ENCODE measurements around the gene MAT2A.
"Not testable (repeated sequence)": the region's sequence is repeated elsewhere in the genome, so short reads cannot be mapped to it uniquely, and the experiment has no call there.

MAT2A gene

DNA sequence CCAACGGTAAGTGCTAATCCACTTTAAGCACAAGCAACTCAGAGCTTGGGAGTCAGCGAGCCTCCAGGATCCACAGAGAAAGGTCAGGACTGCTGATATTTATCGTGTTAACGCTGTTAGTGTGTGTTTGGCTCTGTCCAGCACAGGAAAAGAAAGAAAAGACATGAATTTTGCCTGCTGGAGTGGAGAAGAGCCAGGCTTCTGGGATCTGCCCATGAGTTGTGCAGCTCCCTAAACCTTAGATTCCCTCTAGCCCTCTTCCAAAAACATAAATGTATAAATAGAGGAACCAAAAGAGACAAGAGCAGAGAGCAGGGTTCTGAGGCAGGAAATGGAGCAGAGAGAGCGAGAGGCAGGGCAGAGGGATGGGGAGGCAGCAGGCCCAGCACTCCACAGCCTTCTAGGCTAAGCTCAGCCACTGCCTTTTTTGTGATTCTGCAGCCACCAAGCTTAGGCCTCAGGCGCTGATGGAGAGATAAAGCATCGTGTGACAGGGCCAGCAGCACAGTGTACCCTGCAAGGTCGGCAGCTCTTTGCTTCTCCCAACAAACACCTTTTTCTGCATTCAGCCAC is 14.5 kb upstream of the MAT2A start:
- DNase-seq = no peak

GRCh38 chr2:85525029-85525428 is 13.9 kb upstream of the MAT2A start:
- DNase-seq = no peak

DNA sequence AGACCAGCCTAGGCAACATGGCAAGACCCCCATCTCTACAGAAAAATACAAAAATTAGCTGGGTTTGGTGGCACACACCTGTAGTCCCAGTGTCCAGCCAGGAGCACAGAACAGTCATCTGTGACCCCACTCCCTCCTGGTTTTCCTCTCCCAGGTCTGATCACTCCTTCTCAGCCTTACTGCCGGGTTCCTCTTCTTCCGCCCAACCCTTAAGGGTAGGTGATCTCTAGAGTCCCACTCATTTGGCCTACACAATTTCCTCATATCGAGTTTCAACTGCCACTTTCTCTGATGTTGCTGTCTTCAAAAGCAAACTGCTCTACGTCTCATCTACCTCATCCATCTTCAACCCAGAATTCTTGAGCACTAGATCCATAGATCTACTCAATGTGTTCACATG is 13.4 kb upstream of the MAT2A start:
- no peak for DNase-seq

DNA sequence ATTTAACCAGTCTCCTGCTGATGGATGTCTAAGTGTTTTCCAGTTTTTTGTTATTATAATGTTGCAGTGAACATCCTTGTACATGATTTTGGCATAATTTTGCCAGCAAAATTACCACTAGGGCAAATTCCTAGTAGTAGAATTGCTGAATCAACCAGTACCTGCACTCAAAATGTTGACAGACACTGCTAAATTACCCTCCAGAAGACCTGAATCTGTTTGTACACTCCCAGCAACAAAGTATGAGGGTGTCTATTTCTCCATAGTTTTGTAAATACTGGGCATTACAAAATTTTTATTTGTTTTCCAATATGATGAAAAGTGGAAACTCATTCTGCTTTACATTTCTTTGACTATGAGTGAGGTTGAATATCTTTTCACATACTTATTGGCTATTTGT is 11.2 kb upstream of the MAT2A start:
- no peak for DNase-seq

- DNase-seq = no peak
Observed at GRCh38 chr2:85528355-85528754, 10.6 kb upstream of the MAT2A start.

GRCh38 chr2:85529809-85530208 is 9.2 kb upstream of the MAT2A start:
- DNase-seq = no peak

DNA sequence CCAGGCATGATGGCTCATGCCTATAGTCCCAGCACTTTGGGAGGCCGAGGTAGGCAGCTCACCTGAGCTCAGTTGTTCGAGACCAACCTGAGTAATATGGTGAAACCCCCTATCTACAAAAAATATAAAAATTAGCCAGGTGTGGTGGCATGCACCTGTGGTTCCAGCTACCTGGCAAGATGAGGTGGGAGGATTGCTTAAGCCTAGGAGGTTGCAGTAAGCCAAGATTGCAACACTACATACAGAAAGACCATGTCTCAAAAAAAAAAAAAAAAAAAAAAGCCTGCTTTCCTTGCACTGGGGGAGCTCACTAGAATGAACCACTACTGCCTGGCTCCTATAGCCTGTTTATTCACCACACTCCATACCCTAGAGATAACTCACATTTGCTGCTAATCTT is 7.4 kb upstream of the MAT2A start:
- DNase-seq = no peak

GRCh38 chr2:85534099-85534498 is 4.9 kb upstream of the MAT2A start:
- no peak for DNase-seq

- no peak for DNase-seq
Observed at GRCh38 chr2:85534881-85535280, 4.1 kb upstream of the MAT2A start.

DNA sequence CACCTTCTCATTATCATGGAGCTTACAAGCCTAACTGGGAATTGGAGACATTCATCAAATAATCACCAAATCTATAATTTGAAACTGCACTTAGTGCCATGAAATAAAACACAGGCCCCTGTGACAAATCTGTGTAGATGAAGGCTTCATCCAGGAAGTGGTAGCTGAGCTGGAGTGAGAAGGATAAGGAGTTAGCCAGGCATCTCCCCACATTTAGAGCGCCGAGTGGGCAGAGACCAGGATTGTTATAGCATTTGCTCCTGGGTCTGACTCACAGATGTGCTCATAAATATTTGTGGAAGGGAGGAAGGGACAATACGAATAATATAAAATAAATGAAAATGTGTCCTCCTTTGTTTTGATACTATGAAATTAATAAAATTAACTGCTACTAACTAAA is 2.5 kb upstream of the MAT2A start:
- no peak for DNase-seq

- DNase-seq = peak; percentile 45
Observed at GRCh38 chr2:85537600-85538506, 1.1 kb upstream of the MAT2A start.

DNA sequence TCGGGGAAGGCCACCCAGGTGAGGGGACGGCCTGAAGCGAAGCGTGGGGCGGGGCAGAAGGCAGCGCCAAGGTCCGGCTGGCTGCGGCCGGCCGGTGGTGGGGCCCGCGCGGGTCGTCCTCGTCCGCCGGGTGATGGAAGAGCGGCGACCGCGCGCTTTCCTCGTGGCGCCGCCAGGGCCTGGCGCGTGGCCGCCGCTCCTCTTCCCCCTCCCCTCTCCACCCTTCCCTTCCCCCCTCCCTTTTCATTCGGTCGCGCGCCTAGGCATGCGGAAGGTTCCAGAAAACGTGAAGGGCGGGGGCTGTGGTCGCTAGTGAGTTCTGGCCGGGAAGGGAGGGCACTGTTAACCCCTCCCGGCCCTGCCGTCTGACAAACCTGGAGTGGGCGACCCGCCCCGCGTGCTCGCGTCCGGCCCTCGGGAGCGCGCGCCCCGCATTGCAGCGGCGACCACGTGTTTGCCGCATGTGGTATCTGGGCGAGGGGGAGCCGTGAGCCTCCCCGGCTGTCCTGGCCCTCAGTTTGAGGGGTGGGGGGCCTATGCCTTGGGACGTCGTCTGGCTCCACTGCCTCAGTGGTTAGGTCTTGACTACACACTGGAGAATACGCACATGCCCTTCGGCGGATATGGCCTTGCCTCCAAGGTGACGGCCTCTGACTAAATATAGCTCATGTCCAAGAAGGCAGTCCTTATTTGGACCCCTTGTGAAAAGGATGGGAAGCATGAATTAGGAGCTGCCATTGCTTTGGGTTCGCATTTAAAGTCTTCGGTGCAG is 579 bp downstream of the MAT2A start:
- peak; percentile 84 for DNase-seq

DNA sequence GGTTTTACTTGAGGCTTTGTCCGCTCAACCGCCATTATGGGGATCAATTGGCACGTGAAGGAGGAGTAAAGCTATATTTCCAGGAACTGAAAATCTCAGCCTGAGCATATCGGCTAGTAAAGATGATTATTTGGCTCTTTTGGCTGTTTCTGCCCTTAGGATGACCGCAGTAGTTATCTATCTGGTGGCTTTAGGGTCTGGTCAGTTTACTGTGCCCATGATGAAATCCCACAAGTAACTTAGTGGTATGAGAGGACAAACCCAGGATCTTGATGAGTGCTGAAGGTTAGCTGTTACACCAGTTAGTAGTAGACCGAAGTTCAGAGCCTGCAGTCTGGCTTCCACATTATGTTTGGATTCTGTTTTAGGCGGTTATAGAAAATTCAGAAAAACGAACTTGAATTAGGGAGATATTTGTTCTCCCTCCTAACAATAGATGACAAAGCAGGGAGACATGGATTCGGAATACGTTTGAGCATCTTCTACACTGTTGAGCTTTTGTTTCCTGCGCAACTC is 1.2 kb downstream of the MAT2A start:
- no peak for DNase-seq

DNA sequence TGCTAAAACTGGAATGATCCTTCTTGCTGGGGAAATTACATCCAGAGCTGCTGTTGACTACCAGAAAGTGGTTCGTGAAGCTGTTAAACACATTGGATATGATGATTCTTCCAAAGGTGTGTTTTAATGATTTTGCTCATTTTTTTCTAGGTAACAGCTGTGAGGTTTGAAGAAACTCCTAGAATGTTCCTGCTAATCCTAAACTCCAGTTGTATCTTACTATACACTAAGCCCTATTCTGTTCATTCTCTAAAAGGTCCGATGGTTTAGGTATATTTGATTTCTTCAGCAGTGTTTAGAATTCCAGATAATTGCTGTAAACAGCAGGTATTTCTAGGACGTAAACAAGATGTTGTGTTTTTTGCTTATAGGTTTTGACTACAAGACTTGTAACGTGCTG is 2.3 kb downstream of the MAT2A start:
- no peak for DNase-seq

DNA sequence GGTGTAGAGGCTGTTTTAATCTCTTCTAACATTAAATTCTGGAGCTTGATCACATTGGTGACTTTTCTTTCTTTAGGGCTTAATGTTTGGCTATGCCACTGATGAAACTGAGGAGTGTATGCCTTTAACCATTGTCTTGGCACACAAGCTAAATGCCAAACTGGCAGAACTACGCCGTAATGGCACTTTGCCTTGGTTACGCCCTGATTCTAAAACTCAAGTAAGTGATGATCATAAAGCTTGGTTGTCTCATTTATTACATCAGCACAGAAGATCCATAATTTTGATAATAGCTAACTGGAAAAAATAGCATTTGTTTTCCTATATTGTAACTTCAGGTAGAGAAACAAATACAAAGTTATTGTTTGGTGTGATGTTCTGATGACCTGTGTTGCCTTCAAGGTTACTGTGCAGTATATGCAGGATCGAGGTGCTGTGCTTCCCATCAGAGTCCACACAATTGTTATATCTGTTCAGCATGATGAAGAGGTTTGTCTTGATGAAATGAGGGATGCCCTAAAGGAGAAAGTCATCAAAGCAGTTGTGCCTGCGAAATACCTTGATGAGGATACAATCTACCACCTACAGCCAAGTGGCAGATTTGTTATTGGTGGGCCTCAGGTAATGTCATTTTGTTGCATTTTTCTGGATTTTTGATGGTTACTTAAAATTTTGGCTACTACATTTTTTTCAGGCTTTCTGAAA is 2.9 kb downstream of the MAT2A start:
- DNase-seq = no peak

- DNase-seq = no peak
Observed at GRCh38 chr2:85542777-85543176, 3.8 kb downstream of the MAT2A start.

DNA sequence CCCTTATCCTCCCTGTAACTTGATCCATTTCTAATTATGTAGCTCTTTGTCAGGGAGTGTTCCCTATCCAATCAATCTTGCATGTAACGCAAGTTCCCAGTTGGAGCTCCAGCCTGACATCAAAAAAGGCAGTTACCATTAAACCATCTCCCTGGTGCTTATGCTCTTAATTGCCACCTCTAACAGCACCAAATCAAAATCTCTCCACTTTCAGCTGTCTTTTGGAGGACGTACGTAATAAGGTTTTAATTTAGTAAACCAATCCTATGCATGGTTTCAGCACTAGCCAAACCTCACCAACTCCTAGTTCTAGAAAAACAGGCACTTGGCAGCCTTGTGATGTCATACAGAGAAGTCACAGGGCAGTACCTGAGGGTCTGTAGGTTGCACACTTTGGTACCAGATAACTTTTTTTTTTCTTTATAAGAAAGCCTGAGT is 5.3 kb downstream of the MAT2A start:
- DNase-seq = not testable (repeated sequence)

- not testable (repeated sequence) for DNase-seq
Observed at GRCh38 chr2:85544915-85545779, 6.2 kb downstream of the MAT2A start.

DNA sequence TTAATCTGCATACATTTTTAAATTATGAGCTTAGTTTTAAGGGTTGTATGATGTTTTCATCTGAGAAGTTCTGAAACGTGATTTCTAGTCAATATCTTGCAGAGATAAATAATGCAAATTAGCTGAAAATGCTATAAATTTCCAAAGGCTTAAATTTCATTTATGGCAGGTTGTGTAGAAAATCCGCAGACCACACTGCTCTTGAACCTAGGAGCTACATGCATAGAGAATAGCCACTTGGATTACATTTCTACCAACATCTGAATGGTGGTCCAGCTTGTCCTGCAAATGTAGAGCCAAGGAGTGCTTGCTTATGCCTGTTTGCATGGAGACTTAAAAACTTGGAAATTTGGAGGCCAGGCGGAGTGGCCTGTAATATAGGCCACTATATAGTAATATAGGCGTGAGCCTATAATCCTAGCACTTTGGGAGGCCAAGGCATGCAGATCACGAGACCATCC is 6.8 kb downstream of the MAT2A start:
- DNase-seq = no peak

DNA sequence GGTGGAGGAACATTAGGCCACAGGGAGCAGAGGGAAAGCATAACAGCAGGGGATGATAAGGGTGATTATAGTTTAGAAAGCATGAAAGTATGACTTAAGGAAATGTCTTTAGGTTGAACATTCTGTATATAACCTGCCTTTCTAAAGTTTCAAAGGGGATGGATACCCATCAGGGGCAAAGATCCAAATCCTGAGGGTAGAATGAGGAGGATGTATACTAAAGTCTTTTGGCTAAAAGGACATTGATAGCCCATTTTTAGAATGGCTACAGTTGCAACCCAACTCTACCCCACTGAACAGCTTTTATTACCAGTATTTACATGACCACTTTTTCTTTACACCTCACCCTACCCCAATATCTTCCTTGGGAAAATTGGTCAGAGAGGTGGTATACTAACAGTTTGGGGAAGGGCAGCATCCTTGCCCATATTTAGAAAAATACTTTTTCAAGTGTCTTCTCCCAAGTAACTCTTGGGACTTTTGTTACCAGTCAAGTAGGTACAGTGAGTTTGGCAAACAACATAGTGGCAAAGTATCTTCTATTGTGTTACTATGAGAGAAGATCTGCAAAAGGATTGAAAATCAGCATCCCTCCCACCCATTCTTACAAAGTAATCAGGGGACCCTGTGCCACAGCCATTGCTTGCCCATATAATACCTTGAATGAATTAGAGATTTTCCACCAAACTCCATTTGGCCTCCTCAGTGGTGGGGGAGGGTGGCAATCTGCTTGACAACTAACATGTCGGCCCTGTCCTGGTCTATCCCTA is 8.3 kb downstream of the MAT2A start:
- DNase-seq = no peak

Measured in activated naive CD4-positive, alpha-beta T cell treated with anti-CD3 and anti-CD28 coated beads, Interleukin-2, amount 50 U/mL, for 16 hours (primary cell).